Measurements from ENCODE around the gene ATOH8. TPM values are rescaled to one million over a fixed set of nuclear protein-coding genes. Genes with fewer than 3 reads are reported as not detected.
A peak's percentile ranks its signal among the peaks of the same experiment; 100 is the strongest.

Gene ATOH8
- 10.6 and 12.6 TPM in 2 replicates for total RNA-seq
- 4.8 and 6.3 TPM in 2 replicates for polyA plus RNA-seq

- peak; percentile 64 to 76 for DNase-seq (ENCODE audit: low read depth in 1 of 2, low spot score in 1 of 2)
- Histone ChIP-seq H3K27ac (no peak within 1 kb of the TSS), H3K4me3 (peak within 1 kb of the TSS; percentile 47), H3K4me1 (ENCODE audit: low read depth) (peaks cover 5% of the 10 kb centered on the region), H3K27me3 (peaks cover 53% of the 10 kb centered on the region), H3K9me3 (ENCODE audit: low read depth) (no peaks in the 10 kb centered on the region), H3K36me3 (no peaks in the 10 kb centered on the region)
- TF ChIP-seq, protein P1, sequence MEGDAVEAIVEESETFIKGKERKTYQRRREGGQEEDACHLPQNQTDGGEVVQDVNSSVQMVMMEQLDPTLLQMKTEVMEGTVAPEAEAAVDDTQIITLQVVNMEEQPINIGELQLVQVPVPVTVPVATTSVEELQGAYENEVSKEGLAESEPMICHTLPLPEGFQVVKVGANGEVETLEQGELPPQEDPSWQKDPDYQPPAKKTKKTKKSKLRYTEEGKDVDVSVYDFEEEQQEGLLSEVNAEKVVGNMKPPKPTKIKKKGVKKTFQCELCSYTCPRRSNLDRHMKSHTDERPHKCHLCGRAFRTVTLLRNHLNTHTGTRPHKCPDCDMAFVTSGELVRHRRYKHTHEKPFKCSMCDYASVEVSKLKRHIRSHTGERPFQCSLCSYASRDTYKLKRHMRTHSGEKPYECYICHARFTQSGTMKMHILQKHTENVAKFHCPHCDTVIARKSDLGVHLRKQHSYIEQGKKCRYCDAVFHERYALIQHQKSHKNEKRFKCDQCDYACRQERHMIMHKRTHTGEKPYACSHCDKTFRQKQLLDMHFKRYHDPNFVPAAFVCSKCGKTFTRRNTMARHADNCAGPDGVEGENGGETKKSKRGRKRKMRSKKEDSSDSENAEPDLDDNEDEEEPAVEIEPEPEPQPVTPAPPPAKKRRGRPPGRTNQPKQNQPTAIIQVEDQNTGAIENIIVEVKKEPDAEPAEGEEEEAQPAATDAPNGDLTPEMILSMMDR (IDR thresholded peaks at IDR 0.05; ENCODE audit: low read depth, low read length), result no peak
These were observed at the start of gene ATOH8 for GRCh38 chr2:85753525-85754312. Gene ATOH8, plus strand, starts transcription at chr2:85753991. Its CDS starts 199 bp downstream, at chr2:85754190.

DNA sequence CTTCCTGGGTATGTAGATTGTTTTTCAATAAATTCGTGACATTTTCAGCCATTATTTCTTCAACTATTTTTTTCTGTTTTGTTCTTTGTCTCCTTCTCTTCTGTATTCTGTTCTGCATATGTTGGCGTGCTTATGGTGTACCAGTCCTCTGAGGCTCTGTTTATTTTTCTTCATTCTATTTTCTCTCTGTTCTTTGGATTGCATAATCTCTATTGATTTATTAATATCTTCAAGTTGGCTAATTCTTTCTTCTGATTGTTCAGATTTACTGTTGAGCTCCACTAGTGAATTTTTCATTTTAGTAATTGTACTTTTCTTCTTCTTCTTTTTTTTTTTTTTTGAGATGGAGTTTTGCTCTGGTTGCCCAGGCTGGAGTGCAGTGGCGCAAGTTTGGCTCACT, 49.8 kb upstream of the ATOH8 start:
- TF ChIP-seq, protein P1 (IDR thresholded peaks at IDR 0.05; ENCODE audit: low read depth, low read length), result no peak
- H3K27me3 ChIP-seq, result peaks cover 8% of the 10 kb centered on the region
- DNase-seq (ENCODE audit: low read depth in 1 of 2, low spot score in 1 of 2), result no peak
- H3K36me3 ChIP-seq, result no peaks in the 10 kb centered on the region
- H3K4me1 ChIP-seq (ENCODE audit: low read depth), result no peaks in the 10 kb centered on the region
- no peak overlapping the region for H3K4me3 ChIP-seq
- no peak overlapping the region for H3K27ac ChIP-seq
- H3K9me3 ChIP-seq (ENCODE audit: low read depth), result no peaks in the 10 kb centered on the region

DNA sequence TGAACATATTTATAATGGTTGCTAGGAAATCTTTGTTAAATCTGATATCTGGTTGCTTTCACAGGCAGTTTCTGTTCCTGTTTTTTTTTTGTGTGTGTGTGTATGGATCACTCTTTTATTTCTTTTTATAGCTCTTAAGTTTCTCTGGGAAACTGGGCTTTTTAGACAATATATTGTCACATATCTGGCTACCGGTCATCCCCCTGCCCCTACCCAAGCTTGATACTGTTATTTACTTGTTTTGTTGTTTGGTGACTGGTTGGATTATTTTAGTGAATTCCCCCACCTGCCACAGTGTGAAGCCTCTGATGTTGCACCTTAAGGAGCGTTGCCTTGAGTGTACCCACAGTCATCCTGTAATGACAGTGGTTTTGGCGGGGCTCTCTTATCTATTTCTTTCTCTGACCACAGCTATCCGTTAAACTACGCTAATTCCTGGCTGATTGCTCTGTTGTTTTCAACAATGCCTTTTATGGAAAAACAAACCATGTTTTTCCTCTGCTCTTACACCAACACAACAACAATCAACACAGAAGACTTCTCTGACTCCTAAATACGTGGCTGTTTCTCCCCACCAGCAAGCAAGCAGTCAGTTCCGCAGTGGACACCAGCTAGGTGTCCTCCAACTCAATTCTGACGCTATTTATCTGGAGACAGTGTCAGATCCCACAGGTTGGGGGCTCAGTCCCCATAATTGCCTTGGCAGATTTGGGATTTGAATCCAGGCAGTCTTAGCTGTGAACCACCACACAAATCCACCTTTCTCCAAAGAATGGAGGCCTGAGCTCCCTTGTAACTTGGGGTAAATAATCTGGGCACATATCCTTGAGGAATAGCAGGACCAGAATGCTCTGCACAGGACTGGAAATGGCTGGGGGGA, 48.8 kb upstream of the ATOH8 start:
- Histone ChIP-seq H3K9me3 (ENCODE audit: low read depth) (no peaks in the 10 kb centered on the region), H3K4me3 (no peak overlapping the region), H3K27ac (no peak overlapping the region), H3K4me1 (ENCODE audit: low read depth) (peaks cover under 1% of the 10 kb centered on the region), H3K36me3 (no peaks in the 10 kb centered on the region), H3K27me3 (peaks cover 8% of the 10 kb centered on the region)
- DNase-seq (ENCODE audit: low read depth in 1 of 2, low spot score in 1 of 2), result peak in 1 of 2 donors; percentile 60
- TF ChIP-seq, protein P1 (IDR thresholded peaks at IDR 0.05; ENCODE audit: low read depth, low read length), result no peak

- TF ChIP-seq, protein P1 (IDR thresholded peaks at IDR 0.05; ENCODE audit: low read depth, low read length), result no peak
- Histone ChIP-seq H3K4me1 (ENCODE audit: low read depth) (peaks cover 6% of the 10 kb centered on the region), H3K4me3 (no peak overlapping the region), H3K36me3 (no peaks in the 10 kb centered on the region), H3K9me3 (ENCODE audit: low read depth) (no peaks in the 10 kb centered on the region), H3K27ac (no peak overlapping the region), H3K27me3 (peaks cover 8% of the 10 kb centered on the region)
- DNase-seq (ENCODE audit: low read depth in 1 of 2, low spot score in 1 of 2), result peak in 1 of 2 donors; percentile 98
These were observed 48.1 kb upstream of the ATOH8 start for GRCh38 chr2:85705680-85706039.

DNA sequence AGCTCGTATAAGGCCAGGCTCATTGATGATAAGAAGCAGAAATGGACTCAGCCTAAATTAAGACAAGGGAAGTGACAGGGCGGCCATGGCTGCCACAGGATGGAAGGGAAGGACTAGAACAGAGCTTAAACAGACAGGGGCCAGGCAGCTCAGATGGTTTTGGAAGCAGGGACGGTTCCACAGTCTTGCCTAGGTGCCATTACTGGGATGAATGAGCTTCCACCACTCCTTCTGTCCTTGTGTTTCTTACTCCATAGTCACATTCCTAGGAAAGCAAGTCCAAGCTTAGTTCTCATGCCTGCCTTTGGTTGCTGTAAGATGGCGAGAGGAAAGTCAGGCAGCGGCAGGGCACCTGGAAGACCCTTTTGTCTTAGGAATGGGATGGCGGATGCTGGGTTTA, 47.7 kb upstream of the ATOH8 start:
- peaks cover 8% of the 10 kb centered on the region for H3K27me3 ChIP-seq
- DNase-seq (ENCODE audit: low read depth in 1 of 2, low spot score in 1 of 2), result no peak
- TF ChIP-seq, protein P1 (IDR thresholded peaks at IDR 0.05; ENCODE audit: low read depth, low read length), result no peak

More for the DNA sequence above, 47.7 kb upstream of the ATOH8 start:
- H3K4me1 ChIP-seq (ENCODE audit: low read depth), result peaks cover 10% of the 10 kb centered on the region
- H3K9me3 ChIP-seq (ENCODE audit: low read depth), result no peaks in the 10 kb centered on the region
- no peaks in the 10 kb centered on the region for H3K36me3 ChIP-seq
- no peak overlapping the region for H3K27ac ChIP-seq
- H3K4me3 ChIP-seq, result no peak overlapping the region

Data from cardiac muscle cell (in vitro differentiated cells and primary cell).